HT-29 (cell line): ENCODE data around the gene BCHE. TPM values are rescaled to one million over a fixed set of nuclear protein-coding genes. Genes with fewer than 3 reads are reported as not detected.

ENCODE experiments used
- DNase-seq: peaks from one replicate; pipeline ENCODE4 v3.0.0-alpha.2; 2015; ENCODE audit warnings: low spot score
- total RNA-seq: library from RNA; depleted of rRNA; stranded (reverse); fragments of >200 nt; shearing (Covaris generic); gene quantifications from 2 replicates; pipeline ENCODE4 v1.2.3, GENCODE V29; 2014

The BCHE gene
- total RNA-seq, 1 experiment from 2014 or later: not detected

GRCh38 chr3:165753560-165753959 is 83.7 kb downstream of the BCHE start:
- DNase-seq: no peak

GRCh38 chr3:165751637-165752036 is 85.6 kb downstream of the BCHE start:
- no peak for DNase-seq

GRCh38 chr3:165749821-165750220 is 87.4 kb downstream of the BCHE start:
- DNase-seq: no peak

GRCh38 chr3:165749241-165749640 is 88.0 kb downstream of the BCHE start:
- DNase-seq: no peak

GRCh38 chr3:165748094-165748493 is 89.1 kb downstream of the BCHE start:
- no peak for DNase-seq

GRCh38 chr3:165746874-165747273 is 90.3 kb downstream of the BCHE start:
- DNase-seq: no peak

GRCh38 chr3:165744025-165744424 is 93.2 kb downstream of the BCHE start:
- no peak for DNase-seq

GRCh38 chr3:165742351-165742750 is 94.9 kb downstream of the BCHE start:
- no peak for DNase-seq

GRCh38 chr3:165729756-165730155 is 107.5 kb downstream of the BCHE start:
- DNase-seq: no peak

- DNase-seq: no peak
These were observed 108.3 kb downstream of the BCHE start for GRCh38 chr3:165728924-165729323.

- DNase-seq: no peak
These were observed 111.9 kb downstream of the BCHE start for GRCh38 chr3:165725296-165725695.
